Glutamatergic neuron (in vitro differentiated cells): Measurements from ENCODE around the gene AMZ1. TPM values are rescaled to one million over a fixed set of nuclear protein-coding genes. Genes with fewer than 3 reads are reported as not detected.
A peak's percentile ranks its signal among the peaks of the same experiment; 100 is the strongest.

ENCODE experiments used
- DNase-seq: peaks from one replicate; pipeline ENCODE4 v3.0.0; 2022
- H3K27ac Mint-ChIP-seq: one replicate; pipeline ENCODE4 v1.8.0; 2020; ENCODE audit warnings: mild to moderate bottlenecking, mixed read lengths, inconsistent platforms; ENCODE audit not compliant: unreplicated experiment
- H3K27me3 Mint-ChIP-seq: one replicate; pipeline ENCODE4 v1.8.0; 2020; ENCODE audit warnings: mild to moderate bottlenecking, moderate library complexity, mixed read lengths, inconsistent platforms; ENCODE audit not compliant: unreplicated experiment
- H3K36me3 Mint-ChIP-seq: one replicate; pipeline ENCODE4 v1.8.0; 2020; ENCODE audit warnings: mild to moderate bottlenecking, mixed read lengths, inconsistent platforms; ENCODE audit not compliant: unreplicated experiment
- H3K4me1 Mint-ChIP-seq: one replicate; pipeline ENCODE4 v1.8.0; 2020; ENCODE audit warnings: mild to moderate bottlenecking, low read depth, mixed read lengths, inconsistent platforms; ENCODE audit not compliant: unreplicated experiment
- H3K4me3 Mint-ChIP-seq: one replicate; pipeline ENCODE4 v1.8.0; 2020; ENCODE audit warnings: mild to moderate bottlenecking, mixed read lengths, inconsistent platforms; ENCODE audit not compliant: unreplicated experiment
- H3K9me3 Mint-ChIP-seq: one replicate; pipeline ENCODE4 v1.8.0; 2020; ENCODE audit warnings: mild to moderate bottlenecking, moderate library complexity, mixed read lengths, inconsistent platforms; ENCODE audit not compliant: unreplicated experiment
- total RNA-seq: library from RNA; stranded (reverse); fragmentation: NEBNext Ultra II Directional; extraction: Animal tissue kit (Norgen Biotek cat#: 25700); gene quantifications from one replicate; pipeline ENCODE4 v1.2.1, GENCODE V29; 2021; ENCODE audit not compliant: unreplicated experiment
- TF ChIP-seq, protein P1 (sequence below): fragments of 200-600 bp; sonication (generic); IDR thresholded peaks from one replicate; pipeline ENCODE4 v1.5.0; 2021; ENCODE audit not compliant: partially characterized antibody, unreplicated experiment

AMZ1 gene
- total RNA-seq, 1 donor from 2014 or later: 0.15 TPM

DNA sequence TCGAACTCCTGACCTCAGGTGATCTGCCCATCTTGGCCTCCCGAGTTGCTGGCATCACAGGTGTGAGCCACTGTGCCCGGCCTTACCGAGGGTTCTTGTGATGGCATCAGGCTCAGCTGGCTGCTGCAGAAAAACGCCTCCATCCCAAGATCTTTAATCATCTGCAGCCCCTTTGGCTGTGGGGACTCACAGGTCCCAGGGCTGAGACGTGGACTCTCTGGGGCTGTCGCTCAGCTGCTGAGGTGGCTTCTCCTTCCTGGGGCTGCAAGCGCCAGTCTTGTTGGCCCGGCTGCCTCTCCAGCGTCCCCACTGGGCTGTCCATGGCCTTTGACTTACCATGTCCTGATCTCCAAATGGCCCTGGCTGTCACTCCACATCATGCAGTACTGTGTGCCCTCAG lies 20.0 kb downstream of the AMZ1 start:
- no peak overlapping the region for H3K27ac Mint-ChIP-seq
- peaks cover 2% of the 10 kb centered on the region for H3K9me3 Mint-ChIP-seq
- H3K36me3 Mint-ChIP-seq: no peaks in the 10 kb centered on the region
- peaks cover 7% of the 10 kb centered on the region for H3K27me3 Mint-ChIP-seq
- H3K4me3 Mint-ChIP-seq: no peak overlapping the region
- peaks cover 5% of the 10 kb centered on the region for H3K4me1 Mint-ChIP-seq
- TF ChIP-seq, protein P1, sequence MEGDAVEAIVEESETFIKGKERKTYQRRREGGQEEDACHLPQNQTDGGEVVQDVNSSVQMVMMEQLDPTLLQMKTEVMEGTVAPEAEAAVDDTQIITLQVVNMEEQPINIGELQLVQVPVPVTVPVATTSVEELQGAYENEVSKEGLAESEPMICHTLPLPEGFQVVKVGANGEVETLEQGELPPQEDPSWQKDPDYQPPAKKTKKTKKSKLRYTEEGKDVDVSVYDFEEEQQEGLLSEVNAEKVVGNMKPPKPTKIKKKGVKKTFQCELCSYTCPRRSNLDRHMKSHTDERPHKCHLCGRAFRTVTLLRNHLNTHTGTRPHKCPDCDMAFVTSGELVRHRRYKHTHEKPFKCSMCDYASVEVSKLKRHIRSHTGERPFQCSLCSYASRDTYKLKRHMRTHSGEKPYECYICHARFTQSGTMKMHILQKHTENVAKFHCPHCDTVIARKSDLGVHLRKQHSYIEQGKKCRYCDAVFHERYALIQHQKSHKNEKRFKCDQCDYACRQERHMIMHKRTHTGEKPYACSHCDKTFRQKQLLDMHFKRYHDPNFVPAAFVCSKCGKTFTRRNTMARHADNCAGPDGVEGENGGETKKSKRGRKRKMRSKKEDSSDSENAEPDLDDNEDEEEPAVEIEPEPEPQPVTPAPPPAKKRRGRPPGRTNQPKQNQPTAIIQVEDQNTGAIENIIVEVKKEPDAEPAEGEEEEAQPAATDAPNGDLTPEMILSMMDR: no peak
- DNase-seq: no peak

DNA sequence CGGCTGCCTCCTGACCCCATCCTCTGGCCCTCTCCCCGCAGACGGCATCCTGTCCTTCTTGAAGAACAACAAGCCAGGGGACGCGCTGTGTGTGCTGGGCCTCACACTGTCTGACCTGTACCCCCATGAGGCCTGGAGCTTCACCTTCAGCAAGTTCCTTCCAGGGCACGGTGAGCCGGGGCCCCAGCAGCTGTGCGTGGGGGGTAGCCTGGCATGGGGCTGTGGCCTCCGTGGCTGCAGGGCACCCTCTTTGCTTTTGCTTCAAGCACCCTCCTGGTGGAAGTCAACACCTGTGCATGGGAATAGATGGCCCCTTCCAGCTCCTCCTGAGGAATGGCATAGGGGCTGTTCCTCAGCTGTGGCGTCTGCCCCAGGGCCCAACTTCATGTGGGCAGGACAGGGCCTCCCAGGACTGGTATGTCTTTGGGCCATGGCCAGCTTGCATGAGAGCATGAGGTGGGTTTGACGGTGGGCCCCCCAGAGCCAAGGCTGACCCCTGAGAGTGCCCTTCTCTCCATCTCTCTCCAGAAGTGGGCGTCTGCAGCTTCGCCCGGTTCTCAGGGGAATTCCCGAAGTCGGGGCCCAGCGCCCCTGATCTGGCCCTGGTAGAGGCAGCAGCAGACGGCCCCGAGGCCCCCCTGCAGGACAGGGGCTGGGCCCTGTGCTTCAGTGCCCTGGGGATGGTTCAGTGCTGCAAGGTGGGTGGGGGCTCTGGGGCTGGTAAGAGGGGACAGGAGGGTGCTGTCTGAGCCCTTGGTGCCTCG lies 20.7 kb downstream of the AMZ1 start:
- Mint-ChIP-seq H3K27me3 (peaks cover 7% of the 10 kb centered on the region), H3K36me3 (no peaks in the 10 kb centered on the region), H3K4me1 (peaks cover 7% of the 10 kb centered on the region), H3K9me3 (peaks cover 2% of the 10 kb centered on the region), H3K27ac (no peak overlapping the region), H3K4me3 (no peak overlapping the region)
- no peak for DNase-seq
- TF ChIP-seq, protein P1: no peak

DNA sequence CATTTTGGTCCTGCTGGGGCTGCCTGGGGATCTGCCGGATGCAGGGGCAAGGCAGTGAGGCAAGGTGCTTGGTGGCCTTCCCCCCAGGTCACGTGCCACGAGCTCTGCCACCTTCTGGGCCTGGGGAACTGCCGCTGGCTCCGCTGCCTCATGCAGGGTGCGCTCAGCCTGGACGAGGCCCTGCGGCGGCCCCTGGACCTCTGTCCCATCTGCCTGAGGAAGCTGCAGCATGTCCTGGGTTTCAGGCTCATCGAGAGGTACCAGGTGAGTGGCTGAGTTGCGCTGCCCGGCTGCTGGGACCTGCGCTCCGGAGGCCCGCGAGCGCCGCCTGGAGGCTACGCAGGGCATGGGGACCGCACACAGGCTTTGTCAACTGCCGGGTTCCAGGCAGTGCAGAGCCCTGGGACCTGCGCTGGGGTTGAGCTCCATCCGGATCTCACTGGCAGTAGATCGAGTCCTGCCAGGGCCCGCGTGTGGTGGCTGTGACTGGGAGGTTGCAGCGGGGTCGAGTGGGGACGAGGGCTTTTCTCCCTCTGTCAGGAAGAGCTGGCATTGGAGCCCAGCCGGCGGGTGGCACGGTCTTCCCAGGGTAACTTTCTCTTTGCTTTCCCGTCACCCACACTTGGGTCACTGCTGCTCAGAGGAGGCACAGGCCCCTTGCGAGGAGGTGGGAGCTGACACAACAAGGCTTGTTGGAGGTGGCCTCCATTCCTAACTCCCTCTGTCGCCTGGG lies 21.7 kb downstream of the AMZ1 start:
- Mint-ChIP-seq H3K36me3 (no peaks in the 10 kb centered on the region), H3K9me3 (peaks cover 2% of the 10 kb centered on the region), H3K27ac (no peak overlapping the region), H3K4me1 (peaks cover 14% of the 10 kb centered on the region), H3K4me3 (no peak overlapping the region), H3K27me3 (peaks cover 7% of the 10 kb centered on the region)
- peak; percentile 88 for DNase-seq
- TF ChIP-seq, protein P1: peak; percentile 88

DNA sequence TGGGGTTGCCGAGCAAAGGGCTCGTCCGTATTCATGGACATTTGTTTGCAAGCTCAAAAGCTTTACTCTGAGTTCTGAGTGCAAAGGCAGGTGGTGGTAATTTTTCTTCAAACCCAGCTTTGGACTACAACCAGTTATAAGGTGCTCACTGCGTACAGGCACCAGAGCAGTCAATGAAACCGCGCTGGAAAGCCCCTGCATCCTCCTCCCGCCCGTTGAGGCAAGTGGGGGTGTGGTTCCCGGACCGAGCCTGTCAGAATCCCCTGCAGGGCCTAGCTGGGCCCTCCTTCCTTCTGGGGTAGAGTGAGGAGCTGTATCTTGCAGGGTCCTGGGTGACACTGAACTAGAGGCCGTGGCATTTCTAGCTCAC lies 22.3 kb downstream of the AMZ1 start:
- Mint-ChIP-seq H3K27ac (no peak overlapping the region), H3K4me1 (peaks cover 19% of the 10 kb centered on the region), H3K36me3 (no peaks in the 10 kb centered on the region), H3K9me3 (peaks cover 4% of the 10 kb centered on the region), H3K4me3 (no peak overlapping the region), H3K27me3 (peaks cover 9% of the 10 kb centered on the region)
- TF ChIP-seq, protein P1: no peak
- no peak for DNase-seq
